HepG2 (cell line): ENCODE data around the gene RPLP2. TPM values are rescaled to one million over a fixed set of nuclear protein-coding genes. Genes with fewer than 3 reads are reported as not detected.

Source experiments
- ATAC-seq: fragments of 200-7000 bp; cut with Tn5 transposase; 3 replicates; pipeline ENCODE4 v1.9.1; 2020; ENCODE audit warnings: mild to moderate bottlenecking, moderate library complexity
- BruUV-seq: library from RNA; stranded (reverse); fragments of 400-500 nt; replicated peaks from 2 replicates; lab custom pipeline; 2021; lab: Mats Ljungman, UMichigan
- CTCF ChIA-PET: fragments of 300-600 bp; formaldehyde crosslinking; extraction: SDS; loops from one replicate; lab custom pipeline; 2021; ENCODE audit warnings: low total read pairs, inconsistent platforms, low intra/inter-chr PET ratio; lab: Yijun Ruan, JAX
- POLR2A ChIA-PET: fragments of 350-600 bp; sonication (Branson Sonifier 250); formaldehyde crosslinking; loops from one replicate; lab custom pipeline; 2020; ENCODE audit warnings: antibody characterized with exemption, inconsistent platforms; lab: Yijun Ruan, JAX
- DNase-seq: peaks from one replicate; pipeline ENCODE4 v3.0.0-alpha.2; 2015; ENCODE audit warnings: low spot score
- FAIRE-seq: peaks from 3 replicates; lab custom pipeline; 2011; peaks lifted over from hg19 to GRCh38; lab: Jason Lieb, UNC
- H2AFZ ChIP-seq: one replicate; pipeline ENCODE4 v1.6.1; 2011; ENCODE audit warnings: low read length, inconsistent platforms
- H3K27ac ChIP-seq: fragments of 300-600 bp; 3 replicates; pipeline ENCODE4 v1.8.0; 2011; ENCODE audit warnings: mixed run types, mild to moderate bottlenecking, mixed read lengths, low read length, inconsistent platforms; ENCODE audit not compliant: insufficient read depth; ENCODE audit errors: extremely low read length
- H3K27me3 ChIP-seq, 2 experiments: fragments of 200-600 bp in 1 of 2; 2 replicates in 1 of 2; 3 replicates in 1 of 2; pipeline versions ENCODE4 v1.6.0 to v1.8.0; 2011; ENCODE audit warnings: low read length in 2 of 2, mild to moderate bottlenecking in 2 of 2, moderate library complexity in 2 of 2, inconsistent platforms in 1 of 2; ENCODE audit not compliant: insufficient read depth in 2 of 2, control insufficient read depth in 1 of 2
- H3K36me3 ChIP-seq, 2 experiments: fragments of 200-600 bp in 1 of 2; replicated peaks in 1 of 2; 2 replicates in 1 of 2; 3 replicates in 1 of 2; pipeline versions ENCODE4 v1.5.1 to v1.8.0; 2011; ENCODE audit warnings: low read length in 2 of 2, inconsistent platforms in 1 of 2; ENCODE audit not compliant: insufficient read depth in 2 of 2, control insufficient read depth in 1 of 2
- H3K4me1 ChIP-seq: 2 replicates; pipeline ENCODE4 v1.5.1; 2012; ENCODE audit warnings: low read length, inconsistent platforms; ENCODE audit not compliant: insufficient read depth
- H3K4me2 ChIP-seq: 2 replicates; pipeline ENCODE4 v1.6.0; 2011; ENCODE audit warnings: low read depth, low read length, inconsistent platforms
- H3K4me3 ChIP-seq, 3 experiments: fragments of 200-600 bp in 1 of 3; sonication (generic), shearing (Covaris generic) in 1 of 3; replicated peaks in 1 of 3; 2 replicates each; pipeline ENCODE4 v1.5.1; 2011 to 2016; ENCODE audit warnings: low read length in 3 of 3, inconsistent platforms in 2 of 3, low read depth in 2 of 3, mild to moderate bottlenecking in 2 of 3, control low read depth in 1 of 3, mixed read lengths in 1 of 3; ENCODE audit not compliant: insufficient read depth in 1 of 3
- H3K79me2 ChIP-seq: one replicate; pipeline ENCODE4 v1.6.1; 2011; ENCODE audit warnings: low read length, inconsistent platforms; ENCODE audit not compliant: insufficient read depth
- H3K9ac ChIP-seq: 2 replicates; pipeline ENCODE4 v1.6.0; 2011; ENCODE audit warnings: mild to moderate bottlenecking, low read depth, low read length, inconsistent platforms; ENCODE audit not compliant: insufficient read depth
- H3K9me3 ChIP-seq: 2 replicates; pipeline ENCODE4 v1.5.1; 2012; ENCODE audit warnings: mild to moderate bottlenecking, low read length
- H4K20me1 ChIP-seq: 2 replicates; pipeline ENCODE4 v1.6.0; 2011; ENCODE audit warnings: inconsistent platforms, mild to moderate bottlenecking, low read length, moderate library complexity; ENCODE audit not compliant: insufficient read depth
- DRAP1 ChIP-seq: IDR thresholded peaks from 2 replicates; pipeline ENCODE4 v1.6.1; 2016; ENCODE audit warnings: missing genetic modification reagents, missing compliant biosample characterization
- HOMEZ ChIP-seq: IDR thresholded peaks from 2 replicates; pipeline ENCODE4 v1.6.1; 2016; ENCODE audit warnings: low read depth
- IRF9 ChIP-seq: sonication (generic); formaldehyde crosslinking; IDR thresholded peaks from 2 replicates; pipeline ENCODE4 v1.8.0; 2022; ENCODE audit warnings: missing genetic modification reagents, mild to moderate bottlenecking, borderline replicate concordance
- SP140L ChIP-seq: sonication (generic); formaldehyde crosslinking; IDR thresholded peaks from 2 replicates; pipeline ENCODE4 v1.4.0; 2020; ENCODE audit warnings: missing genetic modification reagents, borderline replicate concordance
- ZBTB40 ChIP-seq, 2 experiments: fragments of 450-650 bp in 1 of 2; sonication (generic) in 1 of 2; formaldehyde crosslinking in 1 of 2; IDR thresholded peaks; 2 replicates each; pipeline versions ENCODE4 v1.6.1 to v1.8.0; 2016 to 2022; ENCODE audit warnings: antibody characterized with exemption in 1 of 2, mild to moderate bottlenecking in 1 of 2, missing genetic modification reagents in 1 of 2
- ZNF10 ChIP-seq: sonication (generic); formaldehyde crosslinking; IDR thresholded peaks from 2 replicates; pipeline ENCODE4 v1.4.0; 2020; ENCODE audit warnings: mild to moderate bottlenecking, low read depth, missing genetic modification reagents, borderline replicate concordance
- WGBS: methylation state at CpG from one replicate; pipeline ENCODE4 v1.1.6; 2017; ENCODE audit warnings: low lambda C conversion rate; 5-methylcytosine and 5-hydroxymethylcytosine counted together
- in situ Hi-C: cut with HindIII; loops from 2 replicates; pipeline ENCODE4 v1.10.0; 2017; ENCODE audit warnings: low pct_unique_long_range_greater_than_20kb; ENCODE audit not compliant: extremely low pct_ligation_motif_present
- intact Hi-C: fragments of 100-400 bp; cut with micrococcal nuclease; formaldehyde crosslinking; loops from one replicate; pipeline ENCODE4 v1.10.0; 2022; ENCODE audit not compliant: unreplicated experiment
- polyA plus RNA-seq, 8 experiments: library from polyadenylated mRNA; depleted of rRNA in 3 of 8; stranded (reverse) in 7 of 8; unstranded in 1 of 8; fragments of >200 nt; fragmentation: Illumina TruSeq in 4 of 8; extraction: Trizol in 4 of 8; gene quantifications; 2 replicates each; pipeline versions ENCODE4 v1.2.1 to v1.2.3, GENCODE V29; 2011 to 2016; ENCODE audit warnings: low read depth in 4 of 8, missing spikeins in 1 of 8, mixed read lengths in 1 of 8; ENCODE audit not compliant: insufficient read depth in 1 of 8
- total RNA-seq, 5 experiments: library from RNA; depleted of rRNA; stranded (reverse); fragments of >200 nt; fragmentation: Illumina TruSeq; extraction: Trizol; gene quantifications; 2 replicates each; pipeline ENCODE4 v1.2.3, GENCODE V29; 2016; ENCODE audit warnings: low read depth in 1 of 5

RPLP2 gene
- total and polyA plus RNA-seq, 2 of the 13 experiments (the other 11 are each of a cell fraction or from before 2014, with no cell fraction given): 978 to 2,106 TPM

GRCh38 chr11:803467-803742, 6.4 kb upstream of the RPLP2 start (continued):
- TF ChIP-seq IRF9 (CRISPR knock-in tag): no peak

GRCh38 chr11:803770-804598, 5.8 kb upstream of the RPLP2 start:
- peak overlapping the region; percentile 94 for H3K4me2 ChIP-seq
- DNase-seq (no peak), ATAC-seq (peak; percentile 10), FAIRE-seq (no peak)
- no TSS peak for BruUV-seq
- peak overlapping the region; percentile 19 for H3K27ac ChIP-seq
- no peak overlapping the region for H2AFZ ChIP-seq
- ChIA-PET POLR2A (interaction anchor here (1.5 to 4.6 kb wide), 4 partner anchors 8 to 35 kb away, joined by 6 to 56 read pairs (median 14); partner anchors contain the start of gene PNPLA2), CTCF (no interaction called here)
- H3K79me2 ChIP-seq: peaks cover 25% of the 10 kb centered on the region
- peaks cover 36% of the 10 kb centered on the region for H3K4me1 ChIP-seq
- peak overlapping the region; percentile 60 to 82 (median 80) for H3K4me3 ChIP-seq
- 29% methylated on average over 23 of the region's 26 CpGs for WGBS
- H3K9me3 ChIP-seq: no peaks in the 10 kb centered on the region
- in situ Hi-C loops (no loop called here), intact Hi-C loops (no loop called here)
- no peaks in the 10 kb centered on the region for H4K20me1 ChIP-seq
- H3K36me3 ChIP-seq: peaks cover 7 to 8% of the 10 kb centered on the region in 2 experiments; a peak in 3 of 5 replicates
- H3K9ac ChIP-seq: peak overlapping the region; percentile 79
- no peaks in the 10 kb centered on the region; a peak in 1 of 5 replicates for H3K27me3 ChIP-seq
- TF ChIP-seq HOMEZ (no peak), DRAP1 (CRISPR knock-in tag) (no peak), SP140L (CRISPR knock-in tag) (no peak), ZBTB40 (IDR thresholded peaks at IDR 0.05) (no peak), ZBTB40 (CRISPR knock-in tag; IDR thresholded peaks at IDR 0.05) (0 out of 2 replicates have a peak, but pooled peaks have one; percentile 36), ZNF10 (CRISPR knock-in tag) (no peak)
